Stimulated activated memory B cell treated with anti-CD40 and anti-IgM and Interleukin-4, amounts not matched to agents 10 μg/mL and 1 μg/mL and 100 μg/mL, for 72 hours (primary cell): ENCODE results near the gene FGF5.
"Not testable (repeated sequence)": the region's sequence is repeated elsewhere in the genome, so short reads cannot be mapped to it uniquely, and the experiment has no call there.

Experiments used
- ATAC-seq: fragments of 150-1000 bp; cut with Tn5 transposase; 2 replicates; pipeline ENCODE4 v1.10.0; 2021
- H3K27ac Mint-ChIP-seq: one replicate; pipeline ENCODE4 v1.8.0; 2022; ENCODE audit warnings: mild to moderate bottlenecking, mixed read lengths
- H3K27me3 Mint-ChIP-seq: one replicate; pipeline ENCODE4 v1.8.0; 2022; ENCODE audit warnings: mixed read lengths
- H3K36me3 Mint-ChIP-seq: one replicate; pipeline ENCODE4 v1.8.0; 2022; ENCODE audit warnings: mixed read lengths
- H3K4me1 Mint-ChIP-seq: one replicate; pipeline ENCODE4 v1.8.0; 2022; ENCODE audit warnings: mixed read lengths
- H3K4me3 Mint-ChIP-seq: one replicate; pipeline ENCODE4 v1.8.0; 2022; ENCODE audit warnings: mild to moderate bottlenecking, moderate library complexity, mixed read lengths
- H3K9me3 Mint-ChIP-seq: one replicate; pipeline ENCODE4 v1.8.0; 2022; ENCODE audit warnings: mixed read lengths

The FGF5 gene

DNA sequence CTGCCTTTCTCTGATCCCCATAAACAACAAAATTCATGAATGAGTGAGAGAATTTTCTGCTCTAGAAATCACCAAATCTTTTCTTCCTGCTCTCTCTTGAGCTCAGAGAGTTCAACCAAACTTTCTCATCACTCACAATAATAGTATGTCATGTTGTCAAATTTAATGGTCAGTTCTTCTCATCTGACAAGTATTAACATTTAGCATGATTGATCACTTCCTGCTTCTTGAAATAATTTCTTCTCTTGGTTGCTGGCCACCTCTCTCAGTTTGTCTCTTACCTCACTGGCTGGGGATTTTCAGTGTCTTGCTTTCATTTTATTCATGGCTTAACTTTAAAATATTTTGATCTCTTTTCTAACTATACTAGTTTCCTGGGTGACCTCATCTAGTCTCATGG, 25.5 kb upstream of the FGF5 start:
- no peaks in the 10 kb centered on the region for H3K9me3 Mint-ChIP-seq

DNA sequence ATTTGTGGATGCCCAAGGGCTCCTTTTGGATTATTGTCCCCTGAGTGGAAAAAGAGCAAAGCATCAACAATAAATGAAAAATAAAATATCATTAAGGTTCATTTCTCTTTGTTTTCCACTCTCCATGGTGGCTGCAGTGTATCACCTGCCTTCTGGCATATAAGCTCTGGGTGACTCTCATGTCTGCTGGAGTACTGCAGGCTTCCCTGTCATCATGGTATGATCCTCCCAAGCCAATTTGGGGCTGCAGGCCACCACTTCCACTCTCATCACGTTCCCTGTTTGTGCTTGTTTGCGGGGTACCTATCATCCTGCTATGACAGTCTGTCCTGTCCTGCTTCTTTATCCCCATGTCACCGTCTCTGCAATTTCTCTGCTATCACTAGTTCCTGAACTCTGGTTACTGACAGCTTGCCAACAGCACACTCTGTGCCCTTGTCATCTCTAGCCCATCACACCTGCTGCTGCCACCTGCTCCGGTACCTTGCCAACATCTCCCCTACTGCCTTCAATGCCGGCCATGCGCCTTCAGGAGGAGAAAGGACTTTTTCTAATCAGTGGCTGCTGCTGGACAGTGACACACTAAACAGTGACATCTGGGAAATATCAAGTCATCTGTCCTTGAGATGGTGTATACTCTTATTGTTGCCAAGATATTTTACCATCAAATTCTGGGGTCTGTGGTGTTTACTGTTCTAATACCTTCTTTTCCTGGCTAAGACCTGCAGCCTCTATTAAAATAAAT, 23.0 kb upstream of the FGF5 start:
- peaks cover 25% of the 10 kb centered on the region for H3K27me3 Mint-ChIP-seq
- no peaks in the 10 kb centered on the region for H3K4me1 Mint-ChIP-seq
- no peak for ATAC-seq
- H3K27ac Mint-ChIP-seq: no peak overlapping the region
- H3K4me3 Mint-ChIP-seq: no peak overlapping the region
- H3K36me3 Mint-ChIP-seq: no peaks in the 10 kb centered on the region
- no peaks in the 10 kb centered on the region for H3K9me3 Mint-ChIP-seq

More for the DNA sequence above, 25.5 kb upstream of the FGF5 start:
- no peak overlapping the region for H3K27ac Mint-ChIP-seq
- H3K4me3 Mint-ChIP-seq: no peak overlapping the region
- H3K4me1 Mint-ChIP-seq: no peaks in the 10 kb centered on the region
- H3K36me3 Mint-ChIP-seq: no peaks in the 10 kb centered on the region
- no peak for ATAC-seq
- peaks cover 23% of the 10 kb centered on the region for H3K27me3 Mint-ChIP-seq

DNA sequence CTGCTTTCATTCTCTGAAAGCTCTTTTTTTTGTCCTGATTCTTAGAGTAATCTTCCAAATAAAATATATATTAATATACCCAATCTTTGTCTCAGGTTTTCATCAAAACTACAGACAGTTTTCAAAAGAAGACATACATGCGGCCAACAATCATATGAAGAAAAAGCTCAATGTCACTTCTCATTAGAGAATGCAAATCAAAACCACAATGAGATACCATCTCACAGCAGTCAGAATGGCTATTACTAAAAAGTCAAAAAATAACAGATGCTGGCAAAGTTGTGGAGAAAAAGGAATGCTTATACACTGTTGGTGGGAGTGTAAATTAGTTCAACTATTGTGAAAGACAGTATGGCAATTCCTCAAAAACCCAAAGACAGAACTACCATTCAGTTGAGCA, 19.0 kb upstream of the FGF5 start:
- not testable (repeated sequence) for ATAC-seq, H3K36me3 Mint-ChIP-seq, H3K4me3 Mint-ChIP-seq, H3K27ac Mint-ChIP-seq, H3K4me1 Mint-ChIP-seq, H3K9me3 Mint-ChIP-seq
- peaks cover 25% of the 10 kb centered on the region for H3K27me3 Mint-ChIP-seq

DNA sequence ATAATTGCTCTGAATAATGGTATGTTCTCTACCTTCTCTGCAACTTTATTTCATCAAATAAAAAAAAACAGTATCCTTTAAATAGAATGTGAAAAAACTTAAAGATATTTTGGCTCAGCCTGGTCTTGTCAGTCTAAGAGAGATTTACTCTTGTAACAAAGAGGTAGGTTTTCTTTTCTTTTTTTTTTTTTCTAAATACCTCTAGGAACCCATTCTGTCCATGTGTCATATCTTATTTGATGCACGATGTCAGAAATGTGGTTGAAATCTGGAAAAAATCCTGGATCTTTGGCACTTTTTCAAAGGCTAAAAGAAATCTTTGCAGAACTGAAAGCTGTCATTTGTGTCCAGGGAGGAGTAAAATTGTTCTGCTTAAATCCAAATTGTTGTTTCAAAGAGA, 17.3 kb upstream of the FGF5 start:
- no peak for ATAC-seq
- H3K4me1 Mint-ChIP-seq: peaks cover 5% of the 10 kb centered on the region
- H3K9me3 Mint-ChIP-seq: no peaks in the 10 kb centered on the region
- peaks cover 14% of the 10 kb centered on the region for H3K27me3 Mint-ChIP-seq
- no peak overlapping the region for H3K27ac Mint-ChIP-seq
- H3K36me3 Mint-ChIP-seq: no peaks in the 10 kb centered on the region
- no peak overlapping the region for H3K4me3 Mint-ChIP-seq

DNA sequence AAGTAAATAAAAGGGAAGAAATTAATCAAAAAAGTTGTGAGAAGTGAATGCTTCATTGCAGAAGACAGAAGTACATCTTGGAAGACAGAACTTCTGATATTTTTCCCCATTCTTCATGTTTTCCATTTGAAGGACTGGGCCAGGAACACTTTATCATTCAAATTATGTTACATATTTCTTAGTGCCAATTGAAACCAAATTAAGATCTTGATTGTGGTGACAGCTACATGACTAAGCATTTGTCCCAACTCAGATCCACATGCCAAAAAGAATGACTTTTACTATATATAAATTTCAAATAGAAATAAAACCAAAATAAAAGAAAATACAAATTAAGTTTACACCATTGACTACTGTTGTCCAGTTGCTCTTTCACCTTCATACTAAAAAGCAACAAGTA, 14.0 kb upstream of the FGF5 start:
- H3K27me3 Mint-ChIP-seq: peaks cover 25% of the 10 kb centered on the region
- no peaks in the 10 kb centered on the region for H3K36me3 Mint-ChIP-seq
- peaks cover 5% of the 10 kb centered on the region for H3K4me1 Mint-ChIP-seq
- no peak overlapping the region for H3K4me3 Mint-ChIP-seq
- ATAC-seq: no peak
- H3K9me3 Mint-ChIP-seq: no peaks in the 10 kb centered on the region
- no peak overlapping the region for H3K27ac Mint-ChIP-seq

DNA sequence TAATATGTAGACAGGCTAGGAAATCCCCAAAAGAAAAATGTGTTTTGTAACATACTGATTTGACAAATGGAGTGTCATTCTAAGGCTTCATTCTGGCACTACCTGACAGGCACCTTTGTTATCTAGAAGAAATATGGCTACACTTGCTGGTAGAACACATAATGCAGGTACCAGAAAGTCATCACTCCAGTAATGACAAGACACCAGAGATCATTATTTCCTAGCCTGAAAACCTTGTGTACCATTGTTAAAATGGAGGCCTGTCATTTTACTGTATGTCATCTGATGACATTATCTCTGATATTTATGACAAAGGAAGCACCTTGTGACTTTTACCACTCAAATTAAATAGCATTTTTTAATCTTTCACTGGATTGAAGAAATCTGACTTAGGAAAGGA, 13.5 kb upstream of the FGF5 start:
- no peak overlapping the region for H3K27ac Mint-ChIP-seq
- H3K4me3 Mint-ChIP-seq: no peak overlapping the region
- H3K4me1 Mint-ChIP-seq: peaks cover 5% of the 10 kb centered on the region
- H3K27me3 Mint-ChIP-seq: peaks cover 30% of the 10 kb centered on the region
- H3K36me3 Mint-ChIP-seq: no peaks in the 10 kb centered on the region
- ATAC-seq: no peak
- H3K9me3 Mint-ChIP-seq: no peaks in the 10 kb centered on the region

DNA sequence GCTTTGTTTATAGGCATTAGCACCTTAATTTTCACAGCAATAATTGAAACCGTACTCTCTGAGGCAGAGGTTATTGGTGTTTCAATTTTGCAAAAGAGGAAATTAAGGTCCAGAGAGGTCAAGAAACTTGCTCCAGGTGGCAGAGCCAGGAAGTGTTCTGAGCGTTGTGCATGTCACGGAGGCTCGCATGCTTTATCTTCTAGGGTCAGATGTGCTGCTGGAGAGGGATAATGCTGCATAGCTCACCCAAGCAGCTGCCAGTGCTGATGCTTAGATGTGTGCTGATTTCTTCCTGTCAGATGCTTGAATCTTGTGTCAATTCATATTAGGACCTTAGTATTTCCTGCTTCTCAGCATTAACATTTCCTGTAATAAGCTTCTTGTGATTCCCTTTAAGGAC, 13.0 kb upstream of the FGF5 start:
- H3K4me3 Mint-ChIP-seq: no peak overlapping the region
- peaks cover 5% of the 10 kb centered on the region for H3K4me1 Mint-ChIP-seq
- H3K36me3 Mint-ChIP-seq: no peaks in the 10 kb centered on the region
- ATAC-seq: no peak
- H3K27me3 Mint-ChIP-seq: peaks cover 36% of the 10 kb centered on the region
- H3K9me3 Mint-ChIP-seq: no peaks in the 10 kb centered on the region
- H3K27ac Mint-ChIP-seq: no peak overlapping the region

DNA sequence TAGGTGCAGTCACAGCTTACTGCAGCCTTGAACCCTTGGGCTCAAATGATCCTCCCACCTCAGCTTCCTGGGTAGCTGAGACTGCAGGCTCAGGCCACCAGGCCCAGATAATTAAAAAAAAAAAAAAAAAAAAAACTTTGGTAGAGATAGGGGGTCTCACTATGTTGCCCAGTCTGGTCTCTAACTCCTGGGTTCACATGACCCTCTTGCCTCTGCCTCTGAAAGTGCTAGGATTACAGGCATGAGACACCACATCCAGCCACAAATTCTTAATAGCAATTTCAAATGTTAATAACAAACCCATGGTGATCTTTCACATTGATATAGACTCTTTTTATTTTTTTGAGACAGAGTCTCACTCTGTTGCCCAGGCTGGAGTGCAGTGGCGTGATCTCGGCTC, 12.3 kb upstream of the FGF5 start:
- Mint-ChIP-seq H3K4me3 (no peak overlapping the region), H3K4me1 (no peaks in the 10 kb centered on the region), H3K9me3 (no peaks in the 10 kb centered on the region), H3K27me3 (peaks cover 42% of the 10 kb centered on the region), H3K27ac (no peak overlapping the region), H3K36me3 (no peaks in the 10 kb centered on the region)
- ATAC-seq: no peak

DNA sequence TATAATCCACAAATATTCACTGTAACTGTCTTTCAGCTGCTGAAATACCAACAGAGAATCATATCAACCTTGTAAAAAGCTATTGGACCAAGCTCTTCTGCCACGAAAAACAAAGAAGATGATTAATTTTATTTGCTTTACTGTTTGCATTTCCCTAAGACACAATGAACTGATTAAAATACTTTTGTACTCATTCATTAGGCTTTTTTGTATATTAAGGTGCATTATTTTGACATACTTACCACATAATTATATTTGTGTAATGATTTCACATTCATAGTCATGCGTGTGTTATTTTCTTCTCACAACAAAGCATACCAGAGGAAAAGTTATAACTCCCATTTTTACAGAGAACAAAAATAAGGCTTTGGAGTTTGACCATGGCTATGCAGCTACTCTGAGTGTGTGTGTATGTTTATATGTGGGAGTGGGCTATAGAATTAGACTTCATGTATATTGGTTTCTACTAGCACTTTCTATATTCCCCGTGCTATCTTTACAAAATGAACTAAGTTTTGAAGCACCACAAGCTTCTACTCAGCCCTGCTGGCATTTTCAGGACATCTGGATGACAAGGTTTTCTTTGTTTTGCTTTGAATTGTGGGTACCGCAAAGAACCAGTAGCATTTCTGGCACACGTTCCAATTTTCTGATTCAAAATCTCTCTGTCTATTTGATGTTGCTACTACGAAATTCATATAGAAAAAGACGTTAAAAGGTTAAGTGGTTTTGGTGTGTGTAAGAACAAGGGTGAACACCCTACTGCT, 11.0 kb upstream of the FGF5 start:
- Mint-ChIP-seq H3K36me3 (no peaks in the 10 kb centered on the region), H3K27ac (no peak overlapping the region), H3K9me3 (no peaks in the 10 kb centered on the region), H3K4me1 (no peaks in the 10 kb centered on the region), H3K27me3 (peaks cover 47% of the 10 kb centered on the region), H3K4me3 (no peak overlapping the region)
- no peak for ATAC-seq

DNA sequence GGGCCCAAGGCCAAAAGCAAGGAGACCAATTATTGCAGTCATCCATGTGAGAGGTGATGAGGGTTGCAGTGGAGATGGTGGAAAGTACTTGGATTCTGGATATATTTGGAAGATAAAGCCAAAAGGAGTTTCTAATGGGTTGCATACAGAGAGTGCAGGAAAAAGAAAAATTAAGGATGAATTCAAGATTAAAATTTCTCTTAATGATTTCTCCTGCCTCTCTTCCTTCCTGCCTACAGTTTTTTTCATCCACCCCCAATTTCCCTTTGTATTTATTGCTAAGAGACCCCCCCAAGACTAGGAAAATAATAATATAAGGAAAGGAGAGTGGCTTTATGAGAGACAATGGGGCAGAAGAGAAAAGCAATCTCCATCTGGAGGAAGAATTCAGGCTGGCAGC, 8.6 kb upstream of the FGF5 start:
- Mint-ChIP-seq H3K27me3 (peaks cover 58% of the 10 kb centered on the region), H3K4me1 (no peaks in the 10 kb centered on the region), H3K9me3 (no peaks in the 10 kb centered on the region), H3K4me3 (no peak overlapping the region), H3K36me3 (no peaks in the 10 kb centered on the region), H3K27ac (no peak overlapping the region)
- ATAC-seq: no peak

DNA sequence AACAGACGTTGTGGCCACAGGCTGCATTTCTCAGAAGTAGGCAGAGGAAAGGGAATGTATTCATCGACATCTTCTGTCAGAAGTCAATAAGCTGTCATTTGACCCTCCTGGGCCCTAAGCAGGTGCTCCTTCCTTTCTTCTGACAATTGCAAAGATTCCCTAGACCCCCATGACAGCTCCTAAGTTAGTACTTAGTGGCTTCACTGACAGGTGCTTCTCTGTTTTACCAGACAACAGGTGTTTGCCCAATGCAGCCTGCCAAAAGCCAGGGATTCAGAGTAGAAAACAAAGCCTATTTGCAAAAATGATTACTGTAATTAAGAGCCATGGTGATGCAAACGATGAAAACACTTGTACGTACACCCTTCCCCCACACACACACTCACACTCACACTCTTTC, 7.5 kb upstream of the FGF5 start:
- Mint-ChIP-seq H3K4me1 (no peaks in the 10 kb centered on the region), H3K27me3 (peaks cover 69% of the 10 kb centered on the region), H3K36me3 (no peaks in the 10 kb centered on the region), H3K9me3 (no peaks in the 10 kb centered on the region), H3K4me3 (no peak overlapping the region), H3K27ac (no peak overlapping the region)
- ATAC-seq: no peak

DNA sequence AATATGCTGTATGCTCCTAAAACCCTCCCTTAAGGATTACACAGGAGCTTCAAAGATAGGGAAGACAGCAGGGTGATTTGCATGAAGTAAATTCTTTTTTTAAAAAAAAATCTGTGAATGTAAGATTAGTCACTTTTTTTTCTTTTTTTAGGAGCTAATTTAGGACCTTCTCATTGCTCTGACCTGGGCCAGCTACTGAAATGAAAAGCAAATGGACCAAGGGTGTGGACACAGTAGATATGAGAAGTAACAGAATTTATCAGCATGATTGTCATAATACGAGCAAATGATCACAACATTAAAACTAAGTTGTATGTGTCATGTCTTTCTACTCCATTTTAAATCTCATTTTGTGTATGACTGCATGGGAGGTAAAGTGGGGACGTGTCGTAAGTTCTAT, 6.6 kb upstream of the FGF5 start:
- Mint-ChIP-seq H3K27ac (no peak overlapping the region), H3K4me1 (no peaks in the 10 kb centered on the region), H3K9me3 (no peaks in the 10 kb centered on the region), H3K36me3 (no peaks in the 10 kb centered on the region), H3K4me3 (no peak overlapping the region), H3K27me3 (peaks cover 77% of the 10 kb centered on the region)
- no peak for ATAC-seq

DNA sequence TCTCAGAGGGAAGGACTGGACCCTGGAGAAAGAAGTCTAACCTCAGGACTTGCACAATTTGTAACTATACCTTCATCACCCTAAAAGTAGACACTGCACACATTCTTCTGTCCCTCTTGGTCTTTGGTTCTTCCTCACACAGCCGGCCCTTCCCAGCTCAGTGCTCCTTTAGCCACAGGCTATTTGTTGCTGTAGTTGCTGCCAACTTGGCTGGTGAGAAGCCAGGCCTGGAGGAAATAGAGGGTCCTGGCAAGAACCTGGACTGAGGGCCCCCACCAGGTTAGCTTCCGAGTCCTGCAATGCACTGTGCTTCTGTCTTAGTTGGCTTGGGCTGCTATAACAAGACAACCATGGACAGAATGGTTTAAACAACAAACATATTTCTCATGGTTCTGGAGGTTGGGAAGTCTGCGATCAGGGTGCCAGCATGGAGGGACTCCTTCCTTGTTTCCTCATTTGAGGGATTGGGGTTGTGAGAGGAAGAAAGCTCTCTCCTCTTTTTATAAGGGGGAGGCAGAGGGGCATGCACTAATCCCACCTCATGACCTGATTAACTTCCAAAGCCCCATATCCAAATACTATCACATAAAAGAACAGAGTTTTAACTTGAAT, 4.4 kb upstream of the FGF5 start:
- H3K27ac Mint-ChIP-seq: no peak overlapping the region
- H3K27me3 Mint-ChIP-seq: peaks cover 75% of the 10 kb centered on the region
- no peak for ATAC-seq
- no peak overlapping the region for H3K4me3 Mint-ChIP-seq
- H3K9me3 Mint-ChIP-seq: no peaks in the 10 kb centered on the region
- H3K4me1 Mint-ChIP-seq: peaks cover 18% of the 10 kb centered on the region
- no peaks in the 10 kb centered on the region for H3K36me3 Mint-ChIP-seq

DNA sequence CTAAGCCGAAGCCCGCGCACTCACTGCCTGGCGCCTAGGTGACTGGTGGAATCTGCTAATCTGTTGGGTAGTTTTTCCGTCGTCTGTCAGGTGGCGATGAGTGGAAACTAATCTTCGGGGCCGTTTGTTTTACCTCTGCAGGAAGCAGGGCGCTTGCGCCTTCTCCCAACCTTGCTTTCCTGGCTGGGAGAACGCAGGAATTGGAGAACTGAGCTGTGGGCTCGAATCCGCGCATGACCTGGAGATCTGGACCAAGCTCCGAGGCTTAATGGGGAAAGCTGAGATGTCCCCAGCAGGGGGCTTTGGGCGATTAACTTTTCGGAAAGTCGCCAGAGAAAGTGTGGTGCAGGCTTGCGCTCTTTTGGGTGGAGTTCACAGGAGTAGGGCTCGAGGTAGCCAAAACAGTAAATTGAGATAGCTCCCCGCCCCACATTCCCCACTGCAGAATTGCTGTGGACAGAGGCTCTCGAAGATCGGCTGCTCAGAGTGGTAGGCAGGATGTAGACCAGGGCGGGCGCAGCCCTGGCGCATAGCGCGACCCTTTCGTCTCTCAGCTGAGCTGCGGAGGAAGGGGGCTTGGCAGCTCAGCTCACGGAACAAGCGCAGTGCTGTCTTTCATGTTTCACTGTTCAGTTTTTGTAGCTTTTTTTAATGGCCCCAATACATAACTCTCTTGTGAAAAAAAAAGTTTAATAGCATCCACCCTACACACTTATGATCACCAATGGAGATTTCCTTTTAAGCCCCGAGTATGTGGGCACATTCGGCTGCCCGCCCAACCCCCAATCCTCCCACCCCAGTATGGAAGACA, 2.7 kb upstream of the FGF5 start:
- H3K36me3 Mint-ChIP-seq: no peaks in the 10 kb centered on the region
- peaks cover 35% of the 10 kb centered on the region for H3K4me1 Mint-ChIP-seq
- H3K9me3 Mint-ChIP-seq: no peaks in the 10 kb centered on the region
- peaks cover 75% of the 10 kb centered on the region for H3K27me3 Mint-ChIP-seq
- H3K4me3 Mint-ChIP-seq: no peak overlapping the region
- ATAC-seq: no peak
- H3K27ac Mint-ChIP-seq: no peak overlapping the region

DNA sequence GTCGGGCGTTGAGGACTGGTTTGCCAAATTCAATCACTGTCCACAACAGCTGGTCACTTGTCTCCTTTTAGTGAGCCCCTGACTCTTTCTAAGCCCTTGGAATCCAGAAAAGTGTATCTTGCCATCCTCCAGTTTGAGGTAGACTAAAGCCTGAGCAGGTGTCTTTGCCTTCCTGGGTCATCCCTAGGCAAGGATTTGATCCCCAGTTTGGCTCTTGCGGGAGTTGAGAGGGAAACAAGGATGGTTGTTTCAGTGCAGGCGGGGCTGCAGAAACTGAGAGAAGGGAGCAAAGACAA, 2.2 kb upstream of the FGF5 start:
- Mint-ChIP-seq H3K27ac (no peak overlapping the region), H3K27me3 (peaks cover 75% of the 10 kb centered on the region), H3K4me3 (no peak overlapping the region), H3K9me3 (no peaks in the 10 kb centered on the region), H3K36me3 (no peaks in the 10 kb centered on the region), H3K4me1 (peaks cover 35% of the 10 kb centered on the region)
- no peak for ATAC-seq
